ENCODE results near the gene DOCK10.

DNA sequence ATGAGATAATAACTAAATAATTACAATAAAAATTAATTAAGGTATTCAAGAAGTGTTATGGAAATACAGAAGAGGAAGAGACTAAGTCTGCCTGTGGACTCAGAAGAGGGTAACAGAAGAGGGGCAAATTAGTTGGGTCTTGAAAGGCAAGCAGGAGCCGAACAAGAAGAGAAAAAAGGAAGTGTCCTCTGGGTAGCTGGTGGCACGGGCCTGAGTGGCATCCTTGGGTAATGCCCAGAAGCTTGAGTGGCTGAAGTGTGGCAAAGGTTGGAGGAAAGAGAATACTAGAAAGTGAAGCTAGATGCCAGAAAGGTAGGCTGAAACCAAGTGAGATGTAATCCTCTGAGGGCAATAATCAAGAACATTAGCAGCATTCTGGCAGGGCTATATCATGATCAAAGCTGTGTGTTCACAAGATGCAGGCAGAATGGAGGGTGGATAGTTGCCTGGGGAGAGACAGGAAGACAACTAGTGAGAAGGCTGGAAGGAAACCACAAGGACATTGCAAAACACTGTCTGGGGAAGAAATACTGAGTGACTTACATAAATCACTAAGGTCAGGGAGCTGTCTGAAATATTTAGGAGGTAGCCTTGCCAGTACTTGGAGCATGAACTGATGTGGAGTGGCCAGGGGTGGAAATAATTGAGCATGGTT, 16.2 kb downstream of the DOCK10 start:
- TF ChIP-seq POLR2AphosphoS5 (IDR thresholded peaks at IDR 0.05; ENCODE audit: insufficient read depth in 1 of 2, low read depth in 1 of 2), result no peak
- TF ChIP-seq, protein P1, sequence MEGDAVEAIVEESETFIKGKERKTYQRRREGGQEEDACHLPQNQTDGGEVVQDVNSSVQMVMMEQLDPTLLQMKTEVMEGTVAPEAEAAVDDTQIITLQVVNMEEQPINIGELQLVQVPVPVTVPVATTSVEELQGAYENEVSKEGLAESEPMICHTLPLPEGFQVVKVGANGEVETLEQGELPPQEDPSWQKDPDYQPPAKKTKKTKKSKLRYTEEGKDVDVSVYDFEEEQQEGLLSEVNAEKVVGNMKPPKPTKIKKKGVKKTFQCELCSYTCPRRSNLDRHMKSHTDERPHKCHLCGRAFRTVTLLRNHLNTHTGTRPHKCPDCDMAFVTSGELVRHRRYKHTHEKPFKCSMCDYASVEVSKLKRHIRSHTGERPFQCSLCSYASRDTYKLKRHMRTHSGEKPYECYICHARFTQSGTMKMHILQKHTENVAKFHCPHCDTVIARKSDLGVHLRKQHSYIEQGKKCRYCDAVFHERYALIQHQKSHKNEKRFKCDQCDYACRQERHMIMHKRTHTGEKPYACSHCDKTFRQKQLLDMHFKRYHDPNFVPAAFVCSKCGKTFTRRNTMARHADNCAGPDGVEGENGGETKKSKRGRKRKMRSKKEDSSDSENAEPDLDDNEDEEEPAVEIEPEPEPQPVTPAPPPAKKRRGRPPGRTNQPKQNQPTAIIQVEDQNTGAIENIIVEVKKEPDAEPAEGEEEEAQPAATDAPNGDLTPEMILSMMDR (IDR thresholded peaks at IDR 0.05), result no peak
- no peak for TF ChIP-seq POLR2A (IDR thresholded peaks at IDR 0.05)

Data from vagina (tissue), 2 donors.